Suprapubic skin (tissue), 4 donors: Measurements from ENCODE around the gene NFATC2.

Source experiments
- EP300 ChIP-seq: sonication (generic); formaldehyde crosslinking; IDR thresholded peaks from one replicate; pipeline ENCODE4 v1.6.1; 2017; ENCODE audit warnings: antibody characterized with exemption
- POLR2A ChIP-seq, 2 donors: fragments of 450-650 bp; IDR thresholded peaks; one replicate each; pipeline ENCODE4 v1.6.1; 2017; ENCODE audit warnings: antibody characterized with exemption in 2 of 2, mild to moderate bottlenecking in 2 of 2, moderate library complexity in 2 of 2
- POLR2AphosphoS5 ChIP-seq, 3 donors: sonication (generic); formaldehyde crosslinking; IDR thresholded peaks; one replicate each; pipeline ENCODE4 v1.6.1; 2017; ENCODE audit warnings: antibody characterized with exemption in 3 of 3
- TF ChIP-seq, protein P1 (sequence below), 2 donors: fragments of 200-600 bp in 1 of 2; fragments of 450-650 bp in 1 of 2; sonication (generic) in 1 of 2; IDR thresholded peaks; one replicate each; pipeline ENCODE4 v1.5.1; 2016 to 2019; ENCODE audit warnings: antibody characterized with exemption in 2 of 2, mild to moderate bottlenecking in 1 of 2, moderate library complexity in 1 of 2

DNA sequence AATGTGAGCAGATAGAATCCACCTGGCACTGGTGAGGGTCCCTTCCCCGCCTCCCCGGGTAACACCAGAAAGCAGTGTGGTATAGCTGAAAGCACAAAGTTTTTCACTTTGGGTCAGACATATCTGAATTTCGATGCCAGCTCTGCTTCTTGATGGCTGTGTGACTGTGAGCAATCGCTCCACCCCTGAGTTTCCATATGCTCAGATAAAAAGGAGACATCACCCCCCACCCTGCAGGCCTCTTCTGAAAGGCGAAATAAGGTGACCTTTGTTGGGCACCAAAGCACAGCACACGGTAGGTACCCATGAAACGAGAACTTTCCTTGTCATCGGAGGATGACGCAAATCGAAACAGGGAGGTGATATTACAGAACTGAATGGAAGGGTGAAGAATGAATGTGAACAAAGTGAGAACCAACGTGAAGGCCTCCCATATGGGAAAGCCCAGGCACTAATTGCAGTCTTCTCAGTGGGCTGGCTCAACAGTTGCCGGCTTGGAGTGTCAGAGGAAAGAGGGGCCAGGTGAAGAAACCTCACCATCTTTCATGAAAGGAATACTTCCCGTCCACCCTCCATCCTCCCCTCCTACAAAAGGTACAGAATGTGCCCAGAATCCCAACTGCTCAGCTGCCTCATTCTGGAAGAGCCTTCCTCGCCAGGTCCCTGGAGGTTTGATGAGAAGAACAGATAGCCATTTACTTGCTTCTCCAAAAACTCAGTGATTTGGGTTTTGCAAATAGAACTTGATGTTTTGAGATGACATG is 61.8 kb downstream of the NFATC2 start:
- no peak for TF ChIP-seq POLR2AphosphoS5 (IDR thresholded peaks at IDR 0.05)
- TF ChIP-seq, protein P1, sequence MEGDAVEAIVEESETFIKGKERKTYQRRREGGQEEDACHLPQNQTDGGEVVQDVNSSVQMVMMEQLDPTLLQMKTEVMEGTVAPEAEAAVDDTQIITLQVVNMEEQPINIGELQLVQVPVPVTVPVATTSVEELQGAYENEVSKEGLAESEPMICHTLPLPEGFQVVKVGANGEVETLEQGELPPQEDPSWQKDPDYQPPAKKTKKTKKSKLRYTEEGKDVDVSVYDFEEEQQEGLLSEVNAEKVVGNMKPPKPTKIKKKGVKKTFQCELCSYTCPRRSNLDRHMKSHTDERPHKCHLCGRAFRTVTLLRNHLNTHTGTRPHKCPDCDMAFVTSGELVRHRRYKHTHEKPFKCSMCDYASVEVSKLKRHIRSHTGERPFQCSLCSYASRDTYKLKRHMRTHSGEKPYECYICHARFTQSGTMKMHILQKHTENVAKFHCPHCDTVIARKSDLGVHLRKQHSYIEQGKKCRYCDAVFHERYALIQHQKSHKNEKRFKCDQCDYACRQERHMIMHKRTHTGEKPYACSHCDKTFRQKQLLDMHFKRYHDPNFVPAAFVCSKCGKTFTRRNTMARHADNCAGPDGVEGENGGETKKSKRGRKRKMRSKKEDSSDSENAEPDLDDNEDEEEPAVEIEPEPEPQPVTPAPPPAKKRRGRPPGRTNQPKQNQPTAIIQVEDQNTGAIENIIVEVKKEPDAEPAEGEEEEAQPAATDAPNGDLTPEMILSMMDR (IDR thresholded peaks at IDR 0.05): no peak
- TF ChIP-seq EP300: no peak
- no peak for TF ChIP-seq POLR2A (IDR thresholded peaks at IDR 0.05)
